HG02870 (cell line): Measurements from ENCODE around the gene KAZN.
A peak's percentile ranks its signal among the peaks of the same experiment; 100 is the strongest.

Source experiments
- ATAC-seq: cut with Tn5 transposase; IDR thresholded peaks from one replicate; pipeline ENCODE4 v1.9.1; 2021; ENCODE audit warnings: mild to moderate bottlenecking, moderate library complexity; ENCODE audit not compliant: unreplicated experiment

Gene KAZN

GRCh38 chr1:14706631-14707030 is 108.1 kb downstream of the KAZN start:
- no peak for ATAC-seq

GRCh38 chr1:14707531-14708445 is 109.3 kb downstream of the KAZN start:
- ATAC-seq = no peak

- ATAC-seq = no peak
Measured at GRCh38 chr1:14710331-14710730, 111.8 kb downstream of the KAZN start.

- no peak for ATAC-seq
Measured at GRCh38 chr1:14712136-14712535, 113.7 kb downstream of the KAZN start.

- no peak for ATAC-seq
Measured at GRCh38 chr1:14713077-14713476, 114.6 kb downstream of the KAZN start.

- no peak for ATAC-seq
Measured at GRCh38 chr1:14715266-14715665, 116.8 kb downstream of the KAZN start.

- ATAC-seq = no peak
Measured at GRCh38 chr1:14715802-14716201, 117.3 kb downstream of the KAZN start.

- no peak for ATAC-seq
Measured at GRCh38 chr1:14716474-14716873, 118.0 kb downstream of the KAZN start.

- no peak for ATAC-seq
Measured at GRCh38 chr1:14718476-14718875, 120.0 kb downstream of the KAZN start.

- no peak for ATAC-seq
Measured at GRCh38 chr1:14723401-14723800, 124.9 kb downstream of the KAZN start.

GRCh38 chr1:14724246-14724645 is 125.8 kb downstream of the KAZN start:
- no peak for ATAC-seq

- ATAC-seq = no peak
Measured at GRCh38 chr1:14724678-14725077, 126.2 kb downstream of the KAZN start.

GRCh38 chr1:14725238-14725637 is 126.8 kb downstream of the KAZN start:
- no peak for ATAC-seq

- ATAC-seq = no peak
Measured at GRCh38 chr1:14725695-14726094, 127.2 kb downstream of the KAZN start.

- ATAC-seq = no peak
Measured at GRCh38 chr1:14726606-14727005, 128.1 kb downstream of the KAZN start.

- no peak for ATAC-seq
Measured at GRCh38 chr1:14728516-14728915, 130.0 kb downstream of the KAZN start.

GRCh38 chr1:14732728-14733047 is 134.2 kb downstream of the KAZN start:
- ATAC-seq = no peak

- peak; percentile 48 for ATAC-seq
Measured at GRCh38 chr1:14733048-14733778, 134.7 kb downstream of the KAZN start.

- no peak for ATAC-seq
Measured at GRCh38 chr1:14733779-14734140, 135.3 kb downstream of the KAZN start.

- no peak for ATAC-seq
Measured at GRCh38 chr1:14735841-14736240, 137.4 kb downstream of the KAZN start.

GRCh38 chr1:14737561-14738094 is 139.1 kb downstream of the KAZN start:
- ATAC-seq = no peak

- ATAC-seq = no peak
Measured at GRCh38 chr1:14738235-14738634, 139.8 kb downstream of the KAZN start.
